ENCODE data around the gene COX8C.

DNA sequence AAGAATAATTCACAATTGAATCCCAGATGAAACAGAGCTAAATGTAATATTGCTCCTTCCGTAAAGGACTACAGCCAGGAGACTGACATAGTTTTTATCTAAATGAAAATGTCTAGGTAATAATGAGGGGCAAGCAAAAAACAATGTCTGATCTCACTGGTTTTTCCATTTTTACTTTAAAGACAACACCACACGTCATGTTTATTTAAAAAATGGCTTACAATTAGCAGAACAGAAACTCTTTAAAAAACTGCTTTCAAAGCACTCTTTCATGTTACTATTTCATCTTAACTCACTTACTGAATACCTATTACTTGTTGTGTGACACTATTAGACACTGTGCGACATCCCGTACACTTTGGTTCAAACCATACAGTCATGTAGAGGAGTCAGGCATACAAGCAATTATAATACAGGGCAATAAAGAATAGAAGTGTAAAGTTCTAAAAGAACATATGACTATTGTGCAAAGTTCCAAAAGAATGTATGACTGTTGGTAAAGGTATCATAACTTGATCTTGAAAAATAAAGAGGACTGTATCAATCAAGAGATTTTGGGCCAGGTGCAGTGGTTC lies 23.3 kb upstream of the COX8C start:
- TF ChIP-seq SUZ12 (IDR thresholded peaks at IDR 0.05; ENCODE audit: low read length) (no peak), POLR2A (IDR thresholded peaks at IDR 0.05; ENCODE audit: control extremely low read depth in 1 of 2, low read depth in 2 of 2, low read length in 2 of 2) (no peak), NANOG (IDR thresholded peaks at IDR 0.05; ENCODE audit: insufficient read depth, low read depth, low read length, poor library complexity, severe bottlenecking) (no peak), GABPA (IDR thresholded peaks at IDR 0.05; ENCODE audit: borderline replicate concordance, insufficient read depth, low read length) (no peak), FOSL1 (IDR thresholded peaks at IDR 0.05; ENCODE audit: insufficient read depth, low read depth, low read length) (no peak), RXRA (IDR thresholded peaks at IDR 0.05; ENCODE audit: insufficient read depth, low read depth, low read length) (no peak), YY1 (IDR thresholded peaks at IDR 0.05; ENCODE audit: low read depth, low read length) (no peak), POLR2AphosphoS5 (IDR thresholded peaks at IDR 0.05; ENCODE audit: low read depth, low read length) (no peak), ZNF274 (IDR thresholded peaks at IDR 0.05; ENCODE audit: borderline replicate concordance, extremely low read depth, low read length) (no peak), SP1 (IDR thresholded peaks at IDR 0.05; ENCODE audit: low read depth, low read length) (no peak)
- TF ChIP-seq, protein P1, sequence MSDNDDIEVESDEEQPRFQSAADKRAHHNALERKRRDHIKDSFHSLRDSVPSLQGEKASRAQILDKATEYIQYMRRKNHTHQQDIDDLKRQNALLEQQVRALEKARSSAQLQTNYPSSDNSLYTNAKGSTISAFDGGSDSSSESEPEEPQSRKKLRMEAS (IDR thresholded peaks at IDR 0.05): no peak
- TF ChIP-seq, protein P2, sequence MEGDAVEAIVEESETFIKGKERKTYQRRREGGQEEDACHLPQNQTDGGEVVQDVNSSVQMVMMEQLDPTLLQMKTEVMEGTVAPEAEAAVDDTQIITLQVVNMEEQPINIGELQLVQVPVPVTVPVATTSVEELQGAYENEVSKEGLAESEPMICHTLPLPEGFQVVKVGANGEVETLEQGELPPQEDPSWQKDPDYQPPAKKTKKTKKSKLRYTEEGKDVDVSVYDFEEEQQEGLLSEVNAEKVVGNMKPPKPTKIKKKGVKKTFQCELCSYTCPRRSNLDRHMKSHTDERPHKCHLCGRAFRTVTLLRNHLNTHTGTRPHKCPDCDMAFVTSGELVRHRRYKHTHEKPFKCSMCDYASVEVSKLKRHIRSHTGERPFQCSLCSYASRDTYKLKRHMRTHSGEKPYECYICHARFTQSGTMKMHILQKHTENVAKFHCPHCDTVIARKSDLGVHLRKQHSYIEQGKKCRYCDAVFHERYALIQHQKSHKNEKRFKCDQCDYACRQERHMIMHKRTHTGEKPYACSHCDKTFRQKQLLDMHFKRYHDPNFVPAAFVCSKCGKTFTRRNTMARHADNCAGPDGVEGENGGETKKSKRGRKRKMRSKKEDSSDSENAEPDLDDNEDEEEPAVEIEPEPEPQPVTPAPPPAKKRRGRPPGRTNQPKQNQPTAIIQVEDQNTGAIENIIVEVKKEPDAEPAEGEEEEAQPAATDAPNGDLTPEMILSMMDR (IDR thresholded peaks at IDR 0.05; ENCODE audit: control extremely low read depth in 1 of 3, insufficient read depth in 1 of 3, low read depth in 1 of 3, low read length in 3 of 3): no peak

Measured in H1 (cell line).